OCI-LY1 (cell line): ENCODE measurements around the gene DENND10.

Experiments
- H2AFZ ChIP-seq: fragments of 200-600 bp; sonication (generic), shearing (Covaris generic); 2 replicates; pipeline ENCODE4 v1.6.0; 2014; ENCODE audit warnings: antibody characterized with exemption, mild to moderate bottlenecking, low read length
- H3F3A ChIP-seq: fragments of 200-600 bp; sonication (generic), shearing (Covaris generic); 2 replicates; pipeline ENCODE4 v1.6.0; 2014; ENCODE audit warnings: mild to moderate bottlenecking, antibody characterized with exemption, low read length, moderate library complexity; ENCODE audit not compliant: insufficient read depth
- H3K27ac ChIP-seq: fragments of 200-600 bp; sonication (generic); 2 replicates; pipeline ENCODE4 v1.5.1; 2014; ENCODE audit warnings: low read length, mixed run types, mild to moderate bottlenecking, low read depth; ENCODE audit not compliant: poor library complexity, severe bottlenecking
- H3K27me3 ChIP-seq: fragments of 200-600 bp; sonication (generic); 2 replicates; pipeline ENCODE4 v1.6.0; 2014; ENCODE audit warnings: antibody characterized with exemption, mild to moderate bottlenecking, low read length, moderate library complexity; ENCODE audit not compliant: insufficient read depth
- H3K36me3 ChIP-seq: fragments of 200-600 bp; sonication (generic); 2 replicates; pipeline ENCODE4 v1.6.1; 2014; ENCODE audit warnings: mild to moderate bottlenecking, antibody characterized with exemption, low read length, moderate library complexity, mixed read lengths; ENCODE audit not compliant: insufficient read depth
- H3K4me1 ChIP-seq: fragments of 200-600 bp; sonication (generic); 2 replicates; pipeline ENCODE4 v1.5.1; 2014; ENCODE audit warnings: mild to moderate bottlenecking, low read length, moderate library complexity; ENCODE audit not compliant: insufficient read depth, severe bottlenecking
- H3K4me2 ChIP-seq: fragments of 200-600 bp; sonication (generic), shearing (Covaris generic); 2 replicates; pipeline ENCODE4 v1.6.1; 2014; ENCODE audit warnings: low read length
- H3K4me3 ChIP-seq: fragments of 200-600 bp; sonication (generic); 2 replicates; pipeline ENCODE4 v1.5.1; 2014; ENCODE audit warnings: low read length, low read depth, mild to moderate bottlenecking, mixed read lengths; ENCODE audit not compliant: poor library complexity, severe bottlenecking
- H3K79me2 ChIP-seq: fragments of 200-600 bp; shearing (Covaris generic); 2 replicates; pipeline ENCODE4 v1.6.1; 2016; ENCODE audit warnings: mixed run types, low read length, mixed read lengths; ENCODE audit not compliant: insufficient read depth
- H3K9ac ChIP-seq: fragments of 200-600 bp; sonication (generic), shearing (Covaris generic); 2 replicates; pipeline ENCODE4 v1.6.1; 2014; ENCODE audit warnings: mild to moderate bottlenecking, low read length, mixed read lengths
- H3K9me2 ChIP-seq: fragments of 200-600 bp; sonication (generic), shearing (Covaris generic); 2 replicates; pipeline ENCODE4 v1.6.1; 2014; ENCODE audit warnings: low read depth, mild to moderate bottlenecking, low read length, mixed read lengths
- H3K9me3 ChIP-seq: fragments of 200-600 bp; shearing (Covaris generic); 2 replicates; pipeline ENCODE4 v1.6.1; 2014; ENCODE audit warnings: low read length, mixed read lengths
- H4K20me1 ChIP-seq: fragments of 200-600 bp; sonication (generic), shearing (Covaris generic); 2 replicates; pipeline ENCODE4 v1.6.0; 2016; ENCODE audit warnings: mild to moderate bottlenecking, low read length; ENCODE audit not compliant: insufficient read depth
- EZH2 ChIP-seq: fragments of 200-600 bp; sonication (generic), shearing (Covaris generic); IDR thresholded peaks from 2 replicates; pipeline ENCODE4 v1.8.0; 2017; ENCODE audit warnings: borderline replicate concordance, mixed run types, mild to moderate bottlenecking, antibody characterized with exemption, low read length, moderate library complexity, mixed read lengths
- TF ChIP-seq, protein P1 (sequence below): fragments of 200-600 bp; sonication (generic), shearing (Covaris generic); IDR thresholded peaks from 2 replicates; pipeline ENCODE4 v1.5.1; 2017; ENCODE audit warnings: mild to moderate bottlenecking, antibody characterized with exemption, low read length, moderate library complexity, mixed read lengths

The DENND10 gene

GRCh38 chr10:119078422-119079179, 25.3 kb upstream of the DENND10 start:
- H3K9ac ChIP-seq, result peak overlapping the region; percentile 98
- peak overlapping the region; percentile 95 for H3K4me3 ChIP-seq
- H3K9me2 ChIP-seq, result no peaks in the 10 kb centered on the region
- peaks cover 31% of the 10 kb centered on the region for H3K36me3 ChIP-seq
- H2AFZ ChIP-seq, result no peak overlapping the region
- H3K4me1 ChIP-seq, result peaks cover 39% of the 10 kb centered on the region
- no peaks in the 10 kb centered on the region for H4K20me1 ChIP-seq
- TF ChIP-seq EZH2, result no peak
- TF ChIP-seq, protein P1, sequence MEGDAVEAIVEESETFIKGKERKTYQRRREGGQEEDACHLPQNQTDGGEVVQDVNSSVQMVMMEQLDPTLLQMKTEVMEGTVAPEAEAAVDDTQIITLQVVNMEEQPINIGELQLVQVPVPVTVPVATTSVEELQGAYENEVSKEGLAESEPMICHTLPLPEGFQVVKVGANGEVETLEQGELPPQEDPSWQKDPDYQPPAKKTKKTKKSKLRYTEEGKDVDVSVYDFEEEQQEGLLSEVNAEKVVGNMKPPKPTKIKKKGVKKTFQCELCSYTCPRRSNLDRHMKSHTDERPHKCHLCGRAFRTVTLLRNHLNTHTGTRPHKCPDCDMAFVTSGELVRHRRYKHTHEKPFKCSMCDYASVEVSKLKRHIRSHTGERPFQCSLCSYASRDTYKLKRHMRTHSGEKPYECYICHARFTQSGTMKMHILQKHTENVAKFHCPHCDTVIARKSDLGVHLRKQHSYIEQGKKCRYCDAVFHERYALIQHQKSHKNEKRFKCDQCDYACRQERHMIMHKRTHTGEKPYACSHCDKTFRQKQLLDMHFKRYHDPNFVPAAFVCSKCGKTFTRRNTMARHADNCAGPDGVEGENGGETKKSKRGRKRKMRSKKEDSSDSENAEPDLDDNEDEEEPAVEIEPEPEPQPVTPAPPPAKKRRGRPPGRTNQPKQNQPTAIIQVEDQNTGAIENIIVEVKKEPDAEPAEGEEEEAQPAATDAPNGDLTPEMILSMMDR, result no peak
- no peaks in the 10 kb centered on the region for H3K27me3 ChIP-seq
- peaks cover 70% of the 10 kb centered on the region for H3K79me2 ChIP-seq
- no peaks in the 10 kb centered on the region for H3K9me3 ChIP-seq
- peak overlapping the region; percentile 11 for H3K27ac ChIP-seq
- H3K4me2 ChIP-seq, result peak overlapping the region; percentile 89
- no peaks in the 10 kb centered on the region for H3F3A ChIP-seq

DNA sequence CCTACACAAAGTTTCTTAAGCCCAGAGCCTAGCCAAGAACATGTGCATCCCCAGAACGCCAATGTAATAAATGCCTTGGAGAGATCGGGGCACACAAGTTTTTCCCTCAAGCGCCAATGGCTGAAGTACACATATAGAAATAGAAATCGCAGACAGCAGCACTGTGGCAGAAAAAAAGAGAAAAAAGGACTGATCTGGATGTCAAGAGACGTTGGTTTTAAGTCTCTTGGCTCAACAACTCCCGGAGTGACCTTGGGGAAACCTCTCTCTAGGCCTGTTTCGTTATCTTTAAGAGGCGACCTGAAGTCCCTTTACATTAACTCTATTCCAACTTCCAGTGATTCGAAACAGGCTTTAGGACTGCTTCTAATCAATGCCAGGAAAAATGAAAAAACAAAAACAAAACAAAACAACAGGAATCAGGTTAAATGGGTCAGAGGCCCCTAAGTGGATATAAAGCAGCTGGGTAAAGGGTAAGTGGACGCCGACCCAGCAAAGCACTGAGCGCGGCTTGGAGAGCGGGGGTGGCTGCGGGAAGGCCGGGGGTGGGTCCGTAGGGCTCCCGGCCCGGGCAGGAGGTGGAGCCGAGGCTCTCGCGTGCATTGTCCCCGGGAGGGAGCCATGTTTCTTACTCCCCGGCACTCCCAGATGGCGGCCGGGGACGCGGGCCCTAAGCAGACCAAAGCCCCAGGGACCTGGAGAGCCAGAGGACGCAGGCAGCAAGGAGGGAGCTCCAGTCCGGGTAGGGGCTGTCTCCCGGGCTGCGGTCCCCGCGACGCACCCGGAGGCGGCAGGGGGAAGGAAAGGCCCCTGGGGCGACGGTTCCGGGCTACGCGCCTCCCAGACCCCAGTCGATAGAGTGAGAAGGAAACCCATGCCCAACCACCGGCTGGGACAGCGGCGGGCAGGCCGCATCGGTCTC, 24.1 kb upstream of the DENND10 start:
- Histone ChIP-seq H3K4me2 (peak overlapping the region; percentile 89), H3K27ac (peak overlapping the region; percentile 86), H3K36me3 (peaks cover 26% of the 10 kb centered on the region), H3K9me2 (no peaks in the 10 kb centered on the region), H3F3A (no peaks in the 10 kb centered on the region), H3K4me3 (peak overlapping the region; percentile 95), H3K9ac (peak overlapping the region; percentile 98), H3K4me1 (peaks cover 45% of the 10 kb centered on the region), H2AFZ (no peak overlapping the region), H3K9me3 (no peaks in the 10 kb centered on the region), H3K27me3 (no peaks in the 10 kb centered on the region), H4K20me1 (no peaks in the 10 kb centered on the region), H3K79me2 (peaks cover 57% of the 10 kb centered on the region)
- TF ChIP-seq, protein P1, result no peak
- no peak for TF ChIP-seq EZH2

- Histone ChIP-seq H3K4me3 (peak within 1 kb of the TSS; percentile 95), H3K79me2 (peaks cover 49% of the 10 kb centered on the region), H3K36me3 (peaks cover 26% of the 10 kb centered on the region), H3K9me3 (no peaks in the 10 kb centered on the region), H3F3A (no peaks in the 10 kb centered on the region), H3K4me2 (peak within 1 kb of the TSS; percentile 89), H3K9me2 (no peaks in the 10 kb centered on the region), H3K4me1 (peaks cover 54% of the 10 kb centered on the region), H2AFZ (peak within 1 kb of the TSS; percentile 86), H3K27me3 (no peaks in the 10 kb centered on the region), H3K27ac (peak within 1 kb of the TSS; percentile 86), H4K20me1 (no peaks in the 10 kb centered on the region), H3K9ac (peak within 1 kb of the TSS; percentile 98)
- no peak for TF ChIP-seq EZH2
- TF ChIP-seq, protein P1, result no peak
Observed at GRCh38 chr10:119080521-119081259, 23.2 kb upstream of the DENND10 start, which contains the start of gene EIF3A. Gene EIF3A (minus strand): TSS chr10:119080817. CDS start chr10:119080676, 141 bp downstream.
